Activated CD8-positive, alpha-beta T cell treated with anti-CD3 and anti-CD28 coated beads for 36 hours (primary cell): Measurements from ENCODE around the gene TNP1. TPM values are rescaled to one million over a fixed set of nuclear protein-coding genes. Genes with fewer than 3 reads are reported as not detected.

Source experiments
- ATAC-seq: fragments of 200-7000 bp; cut with Tn5 transposase; one replicate; pipeline ENCODE4 v1.10.0; 2021; ENCODE audit warnings: mild to moderate bottlenecking, moderate library complexity
- CTCF ChIA-PET: fragments of 350-600 bp; sonication (Branson Sonifier 250); formaldehyde crosslinking; loops from one replicate; lab custom pipeline; 2021; ENCODE audit warnings: antibody characterized with exemption; lab: Charles Lee
- POLR2A ChIA-PET: fragments of 350-600 bp; sonication (Branson Sonifier 250); formaldehyde crosslinking; loops from one replicate; lab custom pipeline; 2021; ENCODE audit warnings: antibody characterized with exemption; lab: Charles Lee
- DNase-seq: peaks from one replicate; pipeline ENCODE4 v3.0.0-alpha.2; 2020
- H3K27ac Mint-ChIP-seq: one replicate; pipeline ENCODE4 v1.8.0; 2021; ENCODE audit warnings: mild to moderate bottlenecking, mixed read lengths
- H3K27me3 Mint-ChIP-seq: one replicate; pipeline ENCODE4 v1.8.0; 2021; ENCODE audit warnings: mixed read lengths
- H3K36me3 Mint-ChIP-seq: one replicate; pipeline ENCODE4 v1.8.0; 2021; ENCODE audit warnings: low read depth, mixed read lengths
- H3K4me1 Mint-ChIP-seq: one replicate; pipeline ENCODE4 v1.8.0; 2021; ENCODE audit warnings: low read depth, mixed read lengths
- H3K4me3 Mint-ChIP-seq: one replicate; pipeline ENCODE4 v1.8.0; 2021; ENCODE audit warnings: mild to moderate bottlenecking, moderate library complexity, mixed read lengths
- H3K9me3 Mint-ChIP-seq: one replicate; pipeline ENCODE4 v1.8.0; 2021; ENCODE audit warnings: mixed read lengths
- intact Hi-C: fragments of 100-400 bp; cut with micrococcal nuclease; formaldehyde crosslinking; loops from one replicate; pipeline ENCODE4 v1.10.0; 2022
- total RNA-seq, 2 experiments: library from RNA; stranded (reverse); gene quantifications; one replicate each; pipeline ENCODE4 v1.2.3, GENCODE V29; 2021
- TF ChIP-seq, protein P1 (sequence below): fragments of 200-600 bp; IDR thresholded peaks from one replicate; pipeline ENCODE4 v1.8.0; 2022; ENCODE audit warnings: antibody characterized with exemption, mild to moderate bottlenecking

TNP1 gene
- total RNA-seq, 2 experiments from 2014 or later = not detected

DNA sequence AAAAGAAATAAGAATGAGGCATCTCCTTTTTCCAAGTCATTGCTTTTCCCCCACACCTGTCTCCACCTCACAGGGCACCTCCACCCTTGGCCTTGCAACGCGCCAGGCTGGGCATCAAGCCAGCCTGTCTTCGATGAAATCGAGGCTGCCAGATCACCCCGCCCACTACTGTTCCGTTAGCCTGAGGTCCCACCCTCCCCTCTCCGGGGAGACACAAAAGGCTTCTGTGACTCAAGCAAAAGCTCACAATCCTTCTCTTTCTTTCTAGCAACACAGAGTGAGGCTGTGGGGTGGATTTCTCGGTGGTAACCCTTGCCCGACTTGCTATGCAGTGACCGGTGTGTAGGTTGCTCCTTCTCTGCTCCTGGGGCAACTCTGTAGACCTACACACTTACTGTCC is 9.9 kb downstream of the TNP1 start:
- Mint-ChIP-seq H3K4me3 (no peak overlapping the region), H3K9me3 (no peaks in the 10 kb centered on the region), H3K36me3 (no peaks in the 10 kb centered on the region), H3K4me1 (no peaks in the 10 kb centered on the region), H3K27me3 (peaks cover 1% of the 10 kb centered on the region), H3K27ac (peak overlapping the region; percentile 58)
- TF ChIP-seq, protein P1, sequence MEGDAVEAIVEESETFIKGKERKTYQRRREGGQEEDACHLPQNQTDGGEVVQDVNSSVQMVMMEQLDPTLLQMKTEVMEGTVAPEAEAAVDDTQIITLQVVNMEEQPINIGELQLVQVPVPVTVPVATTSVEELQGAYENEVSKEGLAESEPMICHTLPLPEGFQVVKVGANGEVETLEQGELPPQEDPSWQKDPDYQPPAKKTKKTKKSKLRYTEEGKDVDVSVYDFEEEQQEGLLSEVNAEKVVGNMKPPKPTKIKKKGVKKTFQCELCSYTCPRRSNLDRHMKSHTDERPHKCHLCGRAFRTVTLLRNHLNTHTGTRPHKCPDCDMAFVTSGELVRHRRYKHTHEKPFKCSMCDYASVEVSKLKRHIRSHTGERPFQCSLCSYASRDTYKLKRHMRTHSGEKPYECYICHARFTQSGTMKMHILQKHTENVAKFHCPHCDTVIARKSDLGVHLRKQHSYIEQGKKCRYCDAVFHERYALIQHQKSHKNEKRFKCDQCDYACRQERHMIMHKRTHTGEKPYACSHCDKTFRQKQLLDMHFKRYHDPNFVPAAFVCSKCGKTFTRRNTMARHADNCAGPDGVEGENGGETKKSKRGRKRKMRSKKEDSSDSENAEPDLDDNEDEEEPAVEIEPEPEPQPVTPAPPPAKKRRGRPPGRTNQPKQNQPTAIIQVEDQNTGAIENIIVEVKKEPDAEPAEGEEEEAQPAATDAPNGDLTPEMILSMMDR = no peak
- POLR2A ChIA-PET = no interaction called here
- ATAC-seq = peak; percentile 83
- DNase-seq = peak; percentile 58
- intact Hi-C loops = no loop called here
- CTCF ChIA-PET = no interaction called here

DNA sequence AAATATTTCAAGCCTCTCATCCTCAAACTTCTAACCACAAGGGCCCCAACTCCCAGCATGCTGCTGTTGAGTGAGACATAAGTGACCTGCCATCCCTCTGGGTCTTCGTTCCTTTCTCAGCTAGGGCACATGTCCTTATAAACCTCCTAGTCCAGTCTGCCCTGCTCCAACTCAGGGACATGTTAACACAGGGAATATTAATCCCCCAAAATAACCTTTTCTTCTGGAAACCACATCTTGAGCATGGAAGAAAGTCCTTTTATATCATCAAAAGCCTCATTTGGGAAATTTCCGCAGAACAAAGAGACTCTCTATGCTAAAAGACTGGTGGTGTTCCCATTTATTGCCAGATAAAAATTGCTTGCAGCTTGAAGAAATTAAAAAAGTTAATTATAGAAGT is 14.4 kb downstream of the TNP1 start:
- H3K9me3 Mint-ChIP-seq = no peaks in the 10 kb centered on the region
- POLR2A ChIA-PET = no interaction called here
- TF ChIP-seq, protein P1 = no peak
- no peak overlapping the region for H3K4me3 Mint-ChIP-seq
- no peak for DNase-seq
- intact Hi-C loops = no loop called here
- no peak overlapping the region for H3K27ac Mint-ChIP-seq
- no peak for ATAC-seq
- no peaks in the 10 kb centered on the region for H3K4me1 Mint-ChIP-seq
- H3K36me3 Mint-ChIP-seq = no peaks in the 10 kb centered on the region
- CTCF ChIA-PET = no interaction called here
- H3K27me3 Mint-ChIP-seq = peaks cover 1% of the 10 kb centered on the region

DNA sequence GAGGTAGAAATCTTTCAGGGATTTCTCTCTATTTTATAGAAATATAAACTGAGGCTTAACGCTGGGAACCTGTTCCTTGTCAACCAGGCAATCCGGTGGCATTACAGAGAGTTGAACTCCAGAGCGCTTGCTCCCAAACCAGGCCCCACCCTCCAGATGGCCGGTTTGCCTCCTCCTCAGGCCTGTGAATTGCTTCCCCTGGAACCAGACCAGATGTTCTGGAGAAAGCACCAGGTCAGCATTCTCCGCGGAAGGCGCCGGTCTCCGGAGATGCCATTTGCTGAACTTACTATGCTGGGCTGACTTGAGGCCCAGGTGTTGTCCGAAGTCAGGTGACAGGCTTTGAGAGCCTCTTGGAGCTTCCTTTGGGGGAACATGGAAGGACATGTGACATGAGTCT is 17.2 kb downstream of the TNP1 start:
- intact Hi-C loops = no loop called here
- TF ChIP-seq, protein P1 = no peak
- H3K4me1 Mint-ChIP-seq = no peaks in the 10 kb centered on the region
- H3K4me3 Mint-ChIP-seq = no peak overlapping the region
- CTCF ChIA-PET = no interaction called here
- H3K27ac Mint-ChIP-seq = no peak overlapping the region
- H3K36me3 Mint-ChIP-seq = no peaks in the 10 kb centered on the region
- ATAC-seq (no peak), DNase-seq (no peak)
- POLR2A ChIA-PET = interaction anchor here (0.5 kb wide), 1 partner anchor 940 kb away, joined by 3 read pairs; no protein-coding TSS in a partner anchor
- peaks cover 1% of the 10 kb centered on the region for H3K27me3 Mint-ChIP-seq
- H3K9me3 Mint-ChIP-seq = no peaks in the 10 kb centered on the region

DNA sequence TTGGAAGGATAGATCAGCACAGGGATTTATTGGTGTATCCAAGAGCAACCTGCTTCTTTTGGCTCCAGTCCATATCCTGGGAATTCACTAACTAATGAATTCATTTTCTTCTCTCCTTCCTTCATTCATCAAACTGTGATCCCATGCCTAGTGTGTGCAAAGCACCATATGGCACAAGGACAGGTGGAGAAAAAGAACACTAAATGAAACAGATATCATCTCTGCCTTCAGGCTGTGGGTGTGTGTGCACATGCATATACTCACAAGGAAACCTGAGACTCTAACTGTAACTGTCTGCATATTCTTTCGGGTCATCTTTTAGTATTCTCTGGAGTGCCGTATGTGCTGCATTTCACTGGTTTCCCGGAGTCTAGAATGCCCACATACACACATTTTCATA is 20.2 kb downstream of the TNP1 start:
- TF ChIP-seq, protein P1 = no peak
- POLR2A ChIA-PET = no interaction called here
- no peak for DNase-seq
- H3K4me3 Mint-ChIP-seq = no peak overlapping the region
- intact Hi-C loops = no loop called here
- CTCF ChIA-PET = no interaction called here
- H3K4me1 Mint-ChIP-seq = no peaks in the 10 kb centered on the region
- H3K36me3 Mint-ChIP-seq = no peaks in the 10 kb centered on the region
- H3K27me3 Mint-ChIP-seq = peaks cover 2% of the 10 kb centered on the region
- H3K27ac Mint-ChIP-seq = no peak overlapping the region
- ATAC-seq = no peak
- H3K9me3 Mint-ChIP-seq = no peaks in the 10 kb centered on the region

DNA sequence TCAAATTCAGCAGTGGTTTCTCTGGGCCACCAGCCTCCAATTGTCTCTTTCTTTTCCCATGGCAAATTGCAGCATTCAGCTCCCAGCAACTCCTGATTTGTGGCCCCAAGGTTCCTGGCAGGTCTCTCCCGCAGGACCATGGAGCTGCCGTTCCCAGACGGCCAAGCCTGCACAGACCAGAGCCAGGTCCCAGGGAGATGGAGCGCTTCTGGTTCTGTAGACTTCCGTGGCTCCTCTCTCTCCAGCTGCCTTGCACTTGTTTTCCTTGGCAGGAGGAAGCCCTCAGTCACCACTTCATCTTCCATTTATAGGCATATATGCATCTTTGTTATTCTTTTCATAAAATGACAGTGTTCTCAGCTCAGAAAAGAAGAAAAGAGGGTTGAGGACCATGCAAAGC is 21.7 kb downstream of the TNP1 start:
- POLR2A ChIA-PET = interaction anchor here (0.8 kb wide), 1 partner anchor 243 kb away, joined by 3 read pairs; no protein-coding TSS in a partner anchor
- peaks cover 2% of the 10 kb centered on the region for H3K27me3 Mint-ChIP-seq
- CTCF ChIA-PET = interaction anchor here (1.1 kb wide), 1 partner anchor 20 kb away, joined by 4 read pairs; no protein-coding TSS in a partner anchor

More for the DNA sequence above, 21.7 kb downstream of the TNP1 start:
- DNase-seq = no peak
- Mint-ChIP-seq H3K4me3 (no peak overlapping the region), H3K36me3 (no peaks in the 10 kb centered on the region), H3K9me3 (no peaks in the 10 kb centered on the region), H3K4me1 (no peaks in the 10 kb centered on the region), H3K27ac (no peak overlapping the region)
- intact Hi-C loops = no loop called here
- no peak for ATAC-seq
- TF ChIP-seq, protein P1 = no peak
